GM21723 (cell line): Measurements from ENCODE around the gene CPLX4.
A peak's percentile ranks its signal among the peaks of the same experiment; 100 is the strongest.

ENCODE experiments used
- ATAC-seq: cut with Tn5 transposase; IDR thresholded peaks from one replicate; pipeline ENCODE4 v1.9.1; 2021; ENCODE audit warnings: mild to moderate bottlenecking, moderate library complexity; ENCODE audit not compliant: unreplicated experiment

The CPLX4 gene

DNA sequence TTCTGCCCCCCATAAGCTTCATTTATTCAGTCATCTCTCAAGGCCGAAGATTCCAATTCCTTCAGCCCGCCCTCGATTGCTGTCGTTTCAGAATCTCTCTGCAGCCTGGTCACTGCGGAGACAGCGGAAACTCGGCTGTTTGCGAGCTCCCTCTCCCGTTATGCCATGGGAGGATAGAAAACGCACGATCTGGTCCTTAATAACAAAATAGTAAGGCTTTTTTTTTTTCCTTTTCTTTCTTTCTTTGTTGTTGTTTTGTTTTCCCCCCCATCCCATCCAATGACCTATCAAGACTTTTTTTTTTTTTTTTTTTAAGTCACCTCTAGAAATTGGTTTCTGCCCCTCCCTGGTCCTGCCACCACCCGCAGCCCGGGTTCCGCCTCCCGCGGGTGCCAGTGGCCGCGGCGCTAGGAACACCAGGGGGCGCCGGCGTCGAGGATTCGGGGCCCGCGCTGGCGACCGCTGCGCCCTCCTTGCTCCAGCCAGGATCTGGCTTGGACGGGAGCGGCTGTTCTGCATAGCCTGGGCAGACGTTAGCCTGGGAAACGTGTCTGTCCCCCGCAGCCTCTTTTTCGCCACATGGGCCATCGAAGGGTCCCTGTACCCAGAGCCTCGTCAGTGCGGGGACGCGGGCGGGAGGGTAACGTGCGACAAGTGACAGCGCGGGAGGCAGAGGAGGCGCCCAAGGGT, 10.1 kb downstream of the CPLX4 start:
- peak; percentile 95 for ATAC-seq

DNA sequence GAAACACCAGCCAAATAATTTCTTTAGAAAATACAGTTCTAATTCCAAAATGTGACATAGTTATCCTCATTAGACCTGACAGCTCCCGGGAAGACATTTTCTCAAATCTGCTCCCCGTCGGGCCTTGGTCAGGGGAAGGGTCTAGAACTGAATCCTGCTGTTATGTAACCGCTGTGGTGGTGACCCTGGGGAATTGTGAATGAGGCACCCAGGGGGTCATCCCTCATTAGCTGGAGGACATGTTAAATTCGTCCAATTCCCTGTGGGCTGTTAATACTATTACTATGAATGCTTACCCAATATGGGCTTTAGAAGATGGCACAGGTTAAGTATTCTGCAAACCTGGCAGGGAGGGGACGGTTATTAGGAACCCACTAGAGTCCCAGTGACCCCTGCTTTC, 11.8 kb downstream of the CPLX4 start:
- no peak for ATAC-seq

DNA sequence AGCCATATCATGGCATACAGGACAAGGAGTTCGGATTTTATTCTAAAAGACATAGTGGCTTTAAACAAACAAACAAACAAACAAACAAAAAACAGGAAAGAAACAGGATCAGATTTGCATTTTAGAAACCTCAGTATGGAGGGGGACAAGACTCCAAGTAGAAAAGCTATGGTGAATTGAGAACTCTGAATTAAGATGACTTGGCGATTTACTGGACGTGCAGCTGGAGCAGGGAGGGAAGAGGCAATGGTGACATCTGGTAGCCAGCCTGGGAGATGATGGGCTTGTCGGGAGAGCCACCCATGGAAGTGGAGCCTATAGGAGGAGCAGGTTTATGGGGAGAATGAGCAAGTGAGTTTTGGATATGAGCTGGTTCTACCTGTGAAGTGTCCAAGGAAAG, 13.2 kb downstream of the CPLX4 start:
- no peak for ATAC-seq

DNA sequence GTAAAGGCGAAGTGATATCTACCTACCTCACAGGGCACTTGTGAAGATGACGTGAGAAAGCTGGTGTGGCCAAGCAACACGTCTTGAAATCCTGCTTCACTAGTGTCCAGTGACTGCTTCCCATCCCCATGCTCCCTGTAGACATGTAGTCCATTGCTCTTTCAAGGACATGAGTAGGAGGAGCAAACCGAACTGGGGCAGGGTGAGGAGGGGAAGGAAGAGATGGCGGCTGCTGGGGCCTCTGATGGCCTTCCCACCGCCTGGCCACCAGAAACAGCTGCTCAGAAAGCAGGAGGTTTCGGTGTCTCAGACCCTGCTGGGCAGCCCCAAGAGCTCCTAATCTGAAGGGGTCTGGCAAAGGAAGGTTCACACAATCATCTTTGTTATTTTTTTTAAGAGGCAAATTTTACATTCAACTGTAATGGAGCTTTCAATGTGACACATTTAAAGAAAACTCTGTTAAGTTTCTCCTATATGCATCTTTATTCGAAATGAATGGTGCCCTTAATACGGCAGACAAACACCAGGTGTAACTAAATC, 14.7 kb downstream of the CPLX4 start:
- no peak for ATAC-seq

DNA sequence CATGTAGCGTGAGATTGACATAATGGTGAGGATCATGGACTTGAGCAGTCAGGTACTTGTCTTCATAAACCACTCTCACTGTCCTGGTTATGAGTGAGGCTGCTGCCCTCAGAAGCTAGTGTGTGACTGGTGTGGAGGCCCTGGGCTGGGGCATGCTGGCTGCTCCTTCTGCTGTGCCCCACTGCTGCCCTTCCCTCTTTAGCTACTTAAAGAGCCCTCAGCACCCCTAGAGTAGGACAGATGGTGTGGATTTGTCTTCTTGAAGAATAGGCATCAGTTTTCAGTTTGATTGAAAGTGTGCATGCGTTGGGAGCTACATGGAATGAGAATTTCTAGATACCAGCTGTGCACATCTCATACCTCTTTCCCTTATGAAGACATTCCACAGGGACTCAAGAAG, 15.4 kb downstream of the CPLX4 start:
- ATAC-seq: no peak

DNA sequence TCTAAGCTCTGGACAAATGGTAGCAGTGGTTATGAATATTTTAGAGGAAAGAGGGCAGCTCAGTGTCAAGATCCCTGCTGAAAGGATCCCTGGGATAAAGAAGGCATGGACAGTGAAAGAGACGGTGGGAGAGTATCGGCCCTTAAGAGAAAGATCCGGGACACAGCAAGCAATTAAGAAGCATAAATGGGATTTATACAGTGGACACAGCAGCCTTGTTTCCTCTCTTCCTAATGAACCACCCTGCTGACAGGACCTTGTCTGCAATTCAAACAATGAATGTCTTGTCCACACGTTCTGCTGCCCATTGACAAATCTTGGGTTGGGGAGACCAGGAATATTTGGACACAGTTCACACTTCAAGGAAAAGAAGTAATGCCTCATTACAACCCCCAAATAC, 16.5 kb downstream of the CPLX4 start:
- no peak for ATAC-seq

DNA sequence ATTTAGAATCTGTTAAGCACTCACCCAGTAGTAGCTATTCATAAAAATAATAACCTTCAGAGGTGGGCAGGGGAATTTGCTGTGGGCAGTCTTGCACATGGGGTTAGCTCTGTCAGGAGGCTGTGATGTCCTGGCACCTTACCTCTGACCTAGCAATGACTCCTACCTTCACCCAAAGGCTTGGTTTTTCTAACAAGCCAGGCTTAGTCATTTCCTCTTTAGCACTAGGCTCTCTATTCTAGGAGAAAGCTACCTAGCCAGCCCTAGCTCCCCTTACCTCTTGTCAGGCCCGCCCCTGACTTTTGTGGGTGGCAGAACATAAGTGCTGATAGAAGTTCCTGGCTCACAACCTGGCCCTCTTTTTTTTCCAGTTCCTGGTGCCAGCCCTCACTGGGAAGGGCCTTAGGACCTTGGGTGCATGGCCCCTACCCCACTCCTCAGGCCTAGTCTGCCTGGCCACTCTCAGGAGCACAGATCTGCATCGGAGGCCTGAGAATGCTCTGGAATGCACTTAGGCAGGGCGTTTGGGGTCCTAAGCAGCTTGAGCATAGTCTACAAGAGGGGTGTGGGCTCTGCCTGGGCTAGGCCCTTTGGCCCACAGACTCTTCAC, 17.7 kb downstream of the CPLX4 start:
- no peak for ATAC-seq

DNA sequence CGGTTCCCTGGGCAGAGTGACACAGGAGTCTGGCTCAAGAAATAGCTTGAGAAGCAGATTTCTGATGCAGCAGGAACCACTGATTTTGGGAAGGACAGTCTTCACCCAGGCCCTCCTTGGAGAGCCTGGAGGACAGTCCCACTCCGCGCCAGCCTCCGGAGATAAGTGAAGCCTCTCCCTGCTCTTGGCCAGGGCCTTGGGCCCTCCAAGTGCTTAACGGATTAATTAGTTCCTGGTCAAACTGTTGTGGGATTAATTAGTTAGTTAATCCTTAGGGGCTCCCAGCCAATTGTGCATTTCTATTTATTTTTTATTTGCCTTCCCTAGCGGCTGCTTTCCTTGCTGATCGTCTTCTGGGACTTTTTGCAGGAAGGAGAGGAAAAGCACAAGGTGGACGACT, 19.6 kb downstream of the CPLX4 start:
- no peak for ATAC-seq

DNA sequence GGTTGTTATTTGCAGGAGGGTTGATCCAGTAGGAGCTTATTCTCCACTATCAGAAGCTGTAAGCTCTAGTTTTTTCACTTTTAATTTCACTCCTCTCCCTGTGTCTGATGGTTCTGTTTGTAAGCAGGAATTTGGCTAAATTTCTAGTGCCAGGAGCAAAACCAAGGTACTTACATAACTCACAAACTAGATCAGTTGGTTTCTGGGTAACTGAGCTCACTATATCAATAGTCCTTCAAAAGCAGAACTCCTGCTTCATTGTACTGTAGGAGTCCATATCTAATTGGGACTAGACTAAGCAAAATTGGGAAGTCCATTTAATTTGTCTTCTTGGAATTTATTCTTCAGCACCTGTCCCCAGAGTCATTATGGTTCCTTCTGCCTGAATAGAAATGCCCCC, 25.1 kb downstream of the CPLX4 start:
- no peak for ATAC-seq

DNA sequence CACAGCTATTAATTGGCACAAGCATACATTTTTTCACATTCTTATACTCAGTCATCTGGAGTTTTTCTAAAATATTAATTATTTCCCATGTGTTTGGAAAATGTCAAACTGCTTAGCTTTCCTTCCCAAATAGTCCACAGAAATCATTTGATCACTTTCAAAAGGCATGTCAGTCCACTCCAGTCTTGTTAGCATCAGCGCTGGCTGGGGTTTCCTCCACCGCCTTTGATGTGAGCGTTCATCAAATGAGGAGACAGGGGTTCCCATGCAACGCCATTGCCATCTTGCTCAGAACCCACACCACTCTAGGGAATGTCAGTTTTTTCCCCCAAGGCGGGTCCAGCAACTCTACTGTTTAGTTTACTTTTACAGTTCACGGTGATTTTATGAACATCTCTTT, 32.1 kb downstream of the CPLX4 start:
- ATAC-seq: no peak

DNA sequence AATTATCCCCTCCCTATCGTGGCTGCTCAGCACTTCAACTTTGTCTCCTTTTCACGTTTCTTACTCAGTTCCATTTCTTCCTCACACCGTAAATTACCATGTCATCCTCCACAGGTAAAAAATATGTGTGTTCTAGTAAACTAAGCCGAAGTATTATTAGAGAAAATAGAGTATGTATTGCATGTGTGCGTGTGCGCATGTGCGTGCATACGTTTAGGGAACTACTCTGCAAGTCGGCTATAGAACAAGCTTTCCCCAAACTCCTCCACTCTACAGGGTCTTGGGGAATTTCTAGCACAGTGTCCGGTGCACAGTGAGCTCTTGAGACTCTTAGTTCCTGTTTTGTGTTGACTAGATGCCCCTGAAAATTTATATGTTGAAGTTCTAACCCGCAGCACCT, 36.1 kb downstream of the CPLX4 start:
- ATAC-seq: no peak

DNA sequence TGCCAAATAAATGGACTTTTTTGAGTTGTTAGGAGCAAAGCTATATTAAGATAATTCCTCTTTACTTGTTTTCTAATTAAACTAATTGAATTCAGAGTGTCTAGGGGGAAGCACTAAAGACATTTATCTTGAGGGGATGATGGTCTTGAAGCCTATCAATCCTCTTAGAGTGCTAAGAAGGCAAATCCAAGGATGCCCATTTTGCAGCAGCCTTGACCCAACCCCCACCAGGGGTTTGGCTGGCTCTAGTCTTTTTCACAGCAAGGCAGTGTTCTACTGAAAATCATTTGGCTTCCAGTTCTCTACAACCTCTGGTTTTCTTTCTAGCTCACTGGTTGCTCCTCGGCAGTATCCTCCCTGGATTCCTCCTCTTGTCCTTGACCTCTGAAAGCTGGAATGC, 38.7 kb downstream of the CPLX4 start:
- ATAC-seq: no peak

DNA sequence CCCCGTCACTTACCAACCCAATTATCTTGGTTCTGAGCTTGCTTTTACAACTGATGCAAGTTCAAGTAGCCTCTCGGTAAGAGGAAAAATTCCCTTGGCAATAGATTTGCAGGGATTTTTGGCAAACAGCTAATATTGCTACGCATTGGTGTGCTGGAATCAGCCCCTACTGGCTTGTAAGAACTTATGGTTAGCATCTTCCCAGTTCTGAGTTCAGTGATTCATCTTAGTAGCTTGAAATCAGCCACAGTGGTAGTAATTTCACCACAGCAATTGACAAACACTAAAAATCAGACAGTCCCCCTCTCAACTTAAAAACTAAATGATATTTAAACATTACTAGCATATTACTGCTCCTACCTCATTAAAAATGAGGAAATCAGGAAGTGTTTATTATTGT, 39.3 kb downstream of the CPLX4 start:
- no peak for ATAC-seq

DNA sequence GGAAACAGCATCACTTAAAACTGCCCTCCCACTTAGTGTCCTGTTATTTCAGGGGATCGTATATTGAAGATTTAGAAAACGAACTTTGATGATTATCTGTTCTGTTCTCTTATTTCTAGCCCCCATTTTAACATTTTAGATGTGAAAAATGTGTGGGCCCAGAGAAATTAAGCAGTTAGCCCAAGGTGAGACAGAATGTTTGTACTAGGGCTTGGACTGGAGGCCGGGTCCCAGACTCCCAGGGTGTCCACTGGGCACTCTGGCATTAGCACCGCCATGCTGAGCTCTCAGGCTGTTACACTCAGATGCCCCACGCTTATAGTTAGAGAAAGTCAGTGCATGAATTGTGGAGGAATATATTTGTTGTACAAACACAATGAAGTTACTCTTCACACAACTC, 39.7 kb downstream of the CPLX4 start:
- ATAC-seq: no peak

DNA sequence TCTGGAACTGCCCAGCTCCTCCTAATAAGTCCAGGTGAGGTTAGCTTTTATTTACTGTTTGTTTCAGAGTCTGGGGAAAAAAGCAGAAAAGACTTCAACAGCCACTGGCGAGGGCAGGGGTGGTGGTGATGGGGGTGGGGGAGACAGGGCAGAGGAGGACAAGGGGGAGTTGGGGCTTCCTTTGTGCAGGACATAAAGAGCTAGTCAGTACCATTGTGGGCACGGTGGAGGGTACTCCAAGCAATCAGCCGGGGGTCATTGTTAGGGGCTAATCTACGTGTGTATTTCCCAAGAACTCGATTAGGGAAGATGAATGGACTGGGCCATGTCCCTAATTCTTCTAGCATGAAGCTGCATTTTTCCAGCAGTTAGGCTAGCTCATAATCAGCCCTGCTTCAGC, 42.4 kb downstream of the CPLX4 start:
- ATAC-seq: no peak

DNA sequence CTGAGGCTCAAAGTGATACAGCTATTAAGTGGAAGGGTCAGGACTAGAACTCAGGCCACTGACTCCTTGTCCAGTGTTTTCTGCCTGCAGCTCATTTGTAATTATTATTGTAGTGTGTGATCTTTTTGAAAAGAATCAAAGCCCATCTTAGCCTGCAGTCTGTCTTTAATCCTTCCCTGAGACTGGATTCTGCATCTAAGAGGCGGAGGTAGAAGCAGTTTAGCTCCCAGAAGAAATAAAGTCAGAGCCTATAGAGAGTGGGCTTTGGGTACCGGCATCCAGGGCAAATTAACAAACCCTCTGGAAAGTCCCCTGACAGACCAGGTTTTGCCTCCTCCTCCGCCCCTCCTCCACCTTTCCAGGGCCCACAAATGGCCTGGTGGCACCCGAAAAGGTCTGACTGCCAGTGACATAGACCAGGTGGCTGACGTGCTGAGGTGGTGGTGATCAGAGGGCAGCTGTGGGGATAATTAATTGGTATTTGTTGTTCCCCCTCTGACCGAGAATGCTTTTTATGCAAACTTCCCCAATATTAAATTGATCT, 43.0 kb downstream of the CPLX4 start:
- no peak for ATAC-seq

DNA sequence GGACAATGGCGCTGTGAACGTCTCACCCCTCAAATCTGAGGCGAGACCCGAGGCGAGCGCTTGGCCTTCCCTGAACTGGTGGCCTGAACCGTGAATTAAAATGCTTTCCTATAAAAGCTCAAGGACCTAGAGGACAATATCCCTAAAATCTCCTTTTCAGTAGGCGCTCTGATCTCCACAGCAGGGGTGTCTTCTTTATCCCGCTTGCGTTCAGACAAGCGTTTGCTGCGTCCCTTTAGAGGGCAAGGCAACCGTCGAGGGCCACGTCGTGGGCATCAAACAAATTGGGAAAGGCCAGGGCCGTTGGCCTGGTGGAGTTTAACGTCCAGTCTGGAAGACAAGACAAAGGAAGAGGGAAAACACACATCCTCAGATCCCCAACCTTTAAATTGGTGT, 43.9 kb downstream of the CPLX4 start:
- no peak for ATAC-seq

DNA sequence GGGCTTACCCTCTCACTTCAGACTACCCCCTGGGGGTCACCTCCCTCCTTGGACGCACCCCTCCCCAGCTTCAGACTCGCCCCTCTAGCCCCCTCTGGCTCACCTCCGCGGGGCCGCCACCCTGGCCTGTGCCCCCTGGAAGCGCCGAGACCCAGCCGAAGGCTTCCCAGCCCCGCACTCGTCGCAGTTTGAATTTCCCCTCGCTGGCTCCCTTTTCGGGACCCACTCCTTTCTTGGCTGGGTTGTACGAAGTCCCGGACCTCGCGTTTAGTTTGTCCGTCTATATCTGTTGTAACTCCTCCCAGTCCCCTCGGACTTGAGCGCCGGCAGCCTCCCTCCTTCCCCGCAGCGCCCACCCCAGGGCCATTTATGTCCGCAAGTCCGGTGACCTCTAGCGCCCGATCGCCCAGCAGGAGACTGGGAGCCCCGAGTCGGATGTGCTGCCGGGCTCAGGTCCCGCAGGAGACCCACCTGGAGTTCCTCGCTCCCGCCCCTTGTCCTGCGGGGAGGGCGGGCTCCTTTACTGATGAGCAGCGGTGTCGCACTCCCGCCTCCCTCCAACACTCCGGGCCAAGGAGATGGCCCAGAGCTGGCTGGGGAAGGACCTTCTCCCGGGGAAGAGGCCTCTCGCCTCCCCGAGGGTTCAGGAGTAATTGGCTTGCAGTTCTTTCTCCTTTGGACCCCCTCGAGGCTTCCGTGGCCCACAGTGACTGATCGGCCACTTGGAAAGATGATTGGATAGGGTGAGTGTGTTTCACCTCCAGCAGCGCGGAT, 44.5 kb downstream of the CPLX4 start:
- ATAC-seq: no peak

DNA sequence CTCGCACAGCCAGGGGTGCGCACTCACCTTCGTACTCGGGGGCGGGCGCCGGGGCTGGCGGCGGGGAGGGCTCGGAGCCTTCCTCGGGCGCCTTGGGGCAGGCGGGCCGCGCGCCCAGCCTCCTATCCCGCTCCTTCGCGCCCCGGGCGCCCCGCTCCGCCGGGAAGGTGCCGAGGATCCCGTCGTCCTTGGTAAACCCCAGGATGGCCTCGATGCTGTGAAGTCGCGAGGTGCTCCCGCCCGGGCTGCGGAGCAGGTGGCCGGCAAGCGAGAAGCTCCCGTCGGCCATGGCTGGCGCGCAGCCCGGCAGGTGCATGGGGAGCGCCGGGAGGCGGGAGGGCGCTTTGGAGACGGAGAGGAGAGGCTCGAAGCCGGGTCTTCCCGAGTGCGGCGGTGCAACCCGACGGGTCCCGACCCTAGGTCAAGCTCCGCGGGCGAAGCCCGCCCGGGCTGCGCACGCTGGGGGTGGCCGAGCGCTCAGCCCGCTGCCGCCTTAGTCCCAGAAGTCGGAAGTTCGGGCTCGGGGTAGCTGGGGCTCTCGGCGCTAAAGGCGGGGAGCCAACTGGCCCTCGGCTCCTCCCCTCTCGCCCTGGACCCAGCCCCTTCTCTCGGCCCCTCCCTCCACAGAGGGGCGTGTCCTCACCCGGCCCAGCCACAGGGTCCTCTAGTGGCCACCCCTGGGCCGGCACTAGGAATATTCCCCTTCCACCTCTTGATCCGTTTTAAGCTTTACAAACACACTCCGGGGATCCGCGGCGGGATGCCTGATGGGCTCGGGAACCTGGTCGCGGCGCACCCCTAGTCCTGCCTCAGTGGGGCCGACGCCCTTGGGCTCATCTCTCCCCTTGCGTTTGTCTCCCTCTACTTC, 45.3 kb downstream of the CPLX4 start, which contains the start of gene RAX:
Gene RAX, minus strand, starts transcription at position 564 of the 868 bp plus-strand sequence. Its CDS starts 248 bp downstream, at position 316.
- ATAC-seq: peak; percentile 52

DNA sequence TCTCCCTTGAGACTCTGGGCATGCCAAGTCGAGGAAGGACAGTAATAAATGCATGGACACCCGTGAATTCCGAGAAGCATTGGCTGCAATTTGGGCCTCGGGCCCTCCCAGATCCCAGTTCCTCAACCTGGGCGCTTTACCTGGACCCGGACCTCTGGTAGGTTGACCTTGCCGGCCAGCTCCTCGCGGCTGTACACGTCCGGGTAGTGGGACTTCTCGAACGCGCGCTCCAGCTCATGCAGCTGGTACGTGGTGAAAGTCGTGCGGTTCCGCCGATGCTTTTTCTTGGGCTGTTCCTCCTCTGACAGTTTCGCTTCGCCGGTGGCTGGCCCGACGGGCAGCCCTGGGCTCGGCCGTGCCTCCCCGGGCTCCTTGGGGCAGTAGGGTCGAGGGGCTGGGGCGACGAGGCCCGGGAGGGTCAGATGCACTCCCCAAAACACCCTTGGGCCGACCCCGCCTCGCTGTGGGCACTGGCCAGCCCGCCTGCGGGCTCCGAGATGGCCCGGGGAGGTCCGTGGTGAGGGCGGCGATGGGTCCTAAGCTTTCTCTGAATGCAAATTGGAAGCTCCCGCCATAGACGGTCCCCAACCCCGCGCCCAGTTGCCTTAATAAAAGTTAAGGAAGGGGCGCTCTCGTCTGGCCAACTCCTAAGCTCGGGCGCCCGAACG, 46.1 kb downstream of the CPLX4 start:
- ATAC-seq: no peak
